ENCODE measurements around the gene SMAD6. TPM values are rescaled to one million over a fixed set of nuclear protein-coding genes. Genes with fewer than 3 reads are reported as not detected.

Gene SMAD6
- total RNA-seq, 1 donor from 2014 or later, result 2.7 TPM

DNA sequence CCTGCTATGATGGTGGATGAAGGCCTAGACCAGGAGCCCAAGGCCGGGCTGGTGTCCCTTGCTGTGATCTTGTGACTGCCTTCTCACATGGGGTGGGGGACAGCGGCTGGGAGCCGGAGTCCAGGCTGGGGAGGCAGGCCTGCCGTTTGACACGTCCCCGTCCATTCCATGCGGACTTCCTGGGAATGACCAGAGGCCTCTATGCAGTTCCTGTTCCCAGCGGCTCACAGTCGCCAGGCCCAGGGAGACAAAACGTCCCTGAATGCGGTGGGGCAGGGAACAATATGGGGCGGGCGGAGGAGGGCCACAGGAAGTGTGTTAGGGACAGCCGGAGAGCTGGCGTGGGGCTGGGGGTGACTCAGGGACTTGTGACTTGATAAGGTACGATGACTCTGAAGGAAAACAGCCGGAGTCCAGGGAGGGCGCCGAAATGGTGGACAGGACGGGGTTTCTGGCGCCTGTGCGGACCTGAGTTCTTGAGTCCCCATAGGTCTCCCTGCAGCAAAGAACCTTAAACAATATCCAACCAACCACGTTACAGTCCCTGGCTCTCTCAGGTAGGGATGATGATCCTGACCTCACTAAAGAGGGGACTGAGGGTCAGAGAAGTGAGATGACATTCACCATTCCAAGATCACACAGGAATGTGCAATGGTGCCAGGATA lies 40.5 kb upstream of the SMAD6 start:
- Mint-ChIP-seq H3K36me3 (ENCODE audit: low read depth, unreplicated experiment) (no peaks in the 10 kb centered on the region), H3K4me3 (ENCODE audit: unreplicated experiment) (no peak overlapping the region), H3K4me1 (ENCODE audit: low read depth, unreplicated experiment) (peaks cover 4% of the 10 kb centered on the region), H3K9me3 (ENCODE audit: unreplicated experiment) (no peaks in the 10 kb centered on the region), H3K27me3 (ENCODE audit: low read depth, unreplicated experiment) (no peaks in the 10 kb centered on the region), H3K27ac (ENCODE audit: unreplicated experiment) (no peak overlapping the region)
- no peak for FAIRE-seq
- H4K20me1 ChIP-seq (ENCODE audit: insufficient read depth, low read length), result no peaks in the 10 kb centered on the region
- no peaks in the 10 kb centered on the region for H3K27me3 ChIP-seq (ENCODE audit: insufficient read depth, low read length)
- H3K4me1 ChIP-seq (ENCODE audit: insufficient read depth, low read length), result no peaks in the 10 kb centered on the region
- H3K9me3 ChIP-seq (ENCODE audit: insufficient read depth, low read depth, low read length), result no peaks in the 10 kb centered on the region
- H3K9ac ChIP-seq (ENCODE audit: low read length), result no peak overlapping the region
- H3K36me3 ChIP-seq (ENCODE audit: insufficient read depth, low read length), result no peaks in the 10 kb centered on the region
- TF ChIP-seq, protein P1, sequence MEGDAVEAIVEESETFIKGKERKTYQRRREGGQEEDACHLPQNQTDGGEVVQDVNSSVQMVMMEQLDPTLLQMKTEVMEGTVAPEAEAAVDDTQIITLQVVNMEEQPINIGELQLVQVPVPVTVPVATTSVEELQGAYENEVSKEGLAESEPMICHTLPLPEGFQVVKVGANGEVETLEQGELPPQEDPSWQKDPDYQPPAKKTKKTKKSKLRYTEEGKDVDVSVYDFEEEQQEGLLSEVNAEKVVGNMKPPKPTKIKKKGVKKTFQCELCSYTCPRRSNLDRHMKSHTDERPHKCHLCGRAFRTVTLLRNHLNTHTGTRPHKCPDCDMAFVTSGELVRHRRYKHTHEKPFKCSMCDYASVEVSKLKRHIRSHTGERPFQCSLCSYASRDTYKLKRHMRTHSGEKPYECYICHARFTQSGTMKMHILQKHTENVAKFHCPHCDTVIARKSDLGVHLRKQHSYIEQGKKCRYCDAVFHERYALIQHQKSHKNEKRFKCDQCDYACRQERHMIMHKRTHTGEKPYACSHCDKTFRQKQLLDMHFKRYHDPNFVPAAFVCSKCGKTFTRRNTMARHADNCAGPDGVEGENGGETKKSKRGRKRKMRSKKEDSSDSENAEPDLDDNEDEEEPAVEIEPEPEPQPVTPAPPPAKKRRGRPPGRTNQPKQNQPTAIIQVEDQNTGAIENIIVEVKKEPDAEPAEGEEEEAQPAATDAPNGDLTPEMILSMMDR (IDR thresholded peaks at IDR 0.05; ENCODE audit: insufficient read depth, low read depth, low read length), result no peak
- TF ChIP-seq EZH2 (IDR thresholded peaks at IDR 0.05; ENCODE audit: insufficient read depth, low read length), result no peak
- H3K4me3 ChIP-seq (ENCODE audit: insufficient read depth, low read depth, low read length), result no peak overlapping the region
- H2AFZ ChIP-seq (ENCODE audit: low read depth, low read length), result peak overlapping the region; percentile 45
- no peak overlapping the region for H3K27ac ChIP-seq (ENCODE audit: low read depth, low read length)
- H3K4me2 ChIP-seq (ENCODE audit: low read length), result no peak overlapping the region
- H3K79me2 ChIP-seq (ENCODE audit: insufficient read depth, low read length), result no peaks in the 10 kb centered on the region
- no peak for DNase-seq (ENCODE audit: low read depth)

DNA sequence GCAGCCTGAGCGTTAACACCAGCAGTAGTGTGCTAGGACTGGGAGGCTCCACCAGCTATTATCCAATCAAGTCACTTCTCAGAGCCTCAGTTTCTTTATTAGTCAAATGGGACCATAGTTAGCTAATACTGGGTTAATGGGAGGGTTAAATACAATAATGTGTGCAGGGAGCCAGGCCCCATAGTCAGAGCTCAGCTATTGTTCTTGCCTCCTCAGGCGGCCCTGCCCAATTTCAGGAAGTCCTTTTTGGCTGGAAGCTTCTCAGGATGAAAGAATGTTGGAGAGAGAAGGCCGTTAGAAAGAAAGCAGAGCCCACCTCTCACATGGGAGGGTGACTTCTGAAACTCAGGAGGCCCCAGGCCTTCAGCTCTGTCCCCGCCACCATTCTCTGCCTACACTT lies 39.5 kb upstream of the SMAD6 start:
- Mint-ChIP-seq H3K27me3 (ENCODE audit: low read depth, unreplicated experiment) (no peaks in the 10 kb centered on the region), H3K4me1 (ENCODE audit: low read depth, unreplicated experiment) (peaks cover under 1% of the 10 kb centered on the region), H3K9me3 (ENCODE audit: unreplicated experiment) (no peaks in the 10 kb centered on the region), H3K27ac (ENCODE audit: unreplicated experiment) (no peak overlapping the region), H3K36me3 (ENCODE audit: low read depth, unreplicated experiment) (no peaks in the 10 kb centered on the region), H3K4me3 (ENCODE audit: unreplicated experiment) (no peak overlapping the region)
- no peak for FAIRE-seq
- no peaks in the 10 kb centered on the region for H3K27me3 ChIP-seq (ENCODE audit: insufficient read depth, low read length)
- no peak for DNase-seq (ENCODE audit: low read depth)
- no peak overlapping the region for H2AFZ ChIP-seq (ENCODE audit: low read depth, low read length)
- no peaks in the 10 kb centered on the region for H4K20me1 ChIP-seq (ENCODE audit: insufficient read depth, low read length)
- H3K4me3 ChIP-seq (ENCODE audit: insufficient read depth, low read depth, low read length), result no peak overlapping the region
- H3K4me2 ChIP-seq (ENCODE audit: low read length), result no peak overlapping the region
- H3K9ac ChIP-seq (ENCODE audit: low read length), result no peak overlapping the region
- H3K4me1 ChIP-seq (ENCODE audit: insufficient read depth, low read length), result no peaks in the 10 kb centered on the region
- TF ChIP-seq, protein P1 (IDR thresholded peaks at IDR 0.05; ENCODE audit: insufficient read depth, low read depth, low read length), result no peak
- TF ChIP-seq EZH2 (IDR thresholded peaks at IDR 0.05; ENCODE audit: insufficient read depth, low read length), result no peak
- H3K36me3 ChIP-seq (ENCODE audit: insufficient read depth, low read length), result no peaks in the 10 kb centered on the region
- H3K27ac ChIP-seq (ENCODE audit: low read depth, low read length), result no peak overlapping the region
- no peaks in the 10 kb centered on the region for H3K9me3 ChIP-seq (ENCODE audit: insufficient read depth, low read depth, low read length)
- no peaks in the 10 kb centered on the region for H3K79me2 ChIP-seq (ENCODE audit: insufficient read depth, low read length)

DNA sequence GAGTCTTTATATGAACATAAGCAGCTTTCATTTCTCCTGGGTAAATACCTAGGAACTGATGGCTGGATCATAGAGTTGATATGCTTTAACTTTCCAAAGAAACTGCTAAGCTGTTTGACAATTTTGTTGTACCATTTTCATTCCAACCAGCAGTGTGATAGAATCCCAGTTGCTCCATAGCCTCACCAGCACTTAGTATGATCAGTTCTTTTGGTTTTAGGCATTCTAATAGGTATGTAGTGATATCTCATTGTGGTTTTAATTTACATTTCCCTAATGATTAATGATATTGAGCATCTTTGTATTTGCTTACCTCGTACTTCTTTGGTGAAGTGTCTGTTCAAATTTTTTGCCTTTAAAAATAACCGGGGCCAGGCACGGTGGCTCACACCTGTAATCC lies 38.4 kb upstream of the SMAD6 start:
- Histone ChIP-seq H3K36me3 (ENCODE audit: insufficient read depth, low read length) (no peaks in the 10 kb centered on the region), H4K20me1 (ENCODE audit: insufficient read depth, low read length) (no peaks in the 10 kb centered on the region), H3K9ac (ENCODE audit: low read length) (no peak overlapping the region), H3K27ac (ENCODE audit: low read depth, low read length) (no peak overlapping the region), H3K79me2 (ENCODE audit: insufficient read depth, low read length) (no peaks in the 10 kb centered on the region), H3K4me1 (ENCODE audit: insufficient read depth, low read length) (no peaks in the 10 kb centered on the region), H2AFZ (ENCODE audit: low read depth, low read length) (no peak overlapping the region), H3K4me3 (ENCODE audit: insufficient read depth, low read depth, low read length) (no peak overlapping the region), H3K4me2 (ENCODE audit: low read length) (no peak overlapping the region), H3K9me3 (ENCODE audit: insufficient read depth, low read depth, low read length) (no peaks in the 10 kb centered on the region), H3K27me3 (ENCODE audit: insufficient read depth, low read length) (no peaks in the 10 kb centered on the region)
- Mint-ChIP-seq H3K36me3 (ENCODE audit: low read depth, unreplicated experiment) (peaks cover 2% of the 10 kb centered on the region), H3K4me1 (ENCODE audit: low read depth, unreplicated experiment) (no peaks in the 10 kb centered on the region), H3K4me3 (ENCODE audit: unreplicated experiment) (no peak overlapping the region), H3K27ac (ENCODE audit: unreplicated experiment) (no peak overlapping the region), H3K27me3 (ENCODE audit: low read depth, unreplicated experiment) (no peaks in the 10 kb centered on the region), H3K9me3 (ENCODE audit: unreplicated experiment) (peaks cover 3% of the 10 kb centered on the region)
- no peak for DNase-seq (ENCODE audit: low read depth)
- no peak for TF ChIP-seq EZH2 (IDR thresholded peaks at IDR 0.05; ENCODE audit: insufficient read depth, low read length)
- FAIRE-seq, result no peak

All from astrocyte (in vitro differentiated cells and primary cell).